Natural killer cell (primary cell): Measurements from ENCODE around the gene CD300H. TPM values are rescaled to one million over a fixed set of nuclear protein-coding genes. Genes with fewer than 3 reads are reported as not detected.

ENCODE experiments used
- ATAC-seq, 3 donors: fragments of 150-1000 bp in 2 of 3; fragments of 200-7000 bp in 1 of 3; cut with Tn5 transposase; 1 replicate in 1 of 3; 2 replicates in 2 of 3; pipeline ENCODE4 v1.10.0; 2021; ENCODE audit warnings: mild to moderate bottlenecking in 2 of 3, moderate library complexity in 2 of 3
- DNase-seq, 2 donors: peaks; one replicate each; pipeline versions ENCODE4 v3.0.0 to v3.0.0-alpha.2; 2013 to 2021; ENCODE audit warnings: mixed read lengths in 1 of 2
- H3K27ac ChIP-seq: one replicate; pipeline ENCODE4 v1.5.1; 2013; ENCODE audit warnings: mild to moderate bottlenecking, low read length
- H3K27me3 ChIP-seq: one replicate; pipeline ENCODE4 v1.6.1; 2013; ENCODE audit warnings: low read length; ENCODE audit not compliant: control insufficient read depth, insufficient read depth
- H3K36me3 ChIP-seq: one replicate; pipeline ENCODE4 v1.6.1; 2013; ENCODE audit warnings: low read length; ENCODE audit not compliant: control insufficient read depth, insufficient read depth
- H3K4me1 ChIP-seq: one replicate; pipeline ENCODE4 v1.6.1; 2013; ENCODE audit warnings: low read length; ENCODE audit not compliant: control insufficient read depth, insufficient read depth
- H3K4me3 ChIP-seq: one replicate; pipeline ENCODE4 v1.5.1; 2013; ENCODE audit warnings: low read length
- H3K9me3 ChIP-seq: one replicate; pipeline ENCODE4 v1.6.1; 2013; ENCODE audit warnings: low read length; ENCODE audit not compliant: control insufficient read depth, insufficient read depth
- H3K27ac Mint-ChIP-seq, 2 donors: one replicate each; pipeline ENCODE4 v1.8.0; 2022; ENCODE audit warnings: mild to moderate bottlenecking in 2 of 2, mixed read lengths in 2 of 2, moderate library complexity in 1 of 2
- H3K27me3 Mint-ChIP-seq, 2 donors: one replicate each; pipeline ENCODE4 v1.8.0; 2022; ENCODE audit warnings: low read depth in 2 of 2, mixed read lengths in 2 of 2
- H3K36me3 Mint-ChIP-seq: one replicate; pipeline ENCODE4 v1.8.0; 2022; ENCODE audit warnings: mixed read lengths
- H3K4me1 Mint-ChIP-seq, 2 donors: one replicate each; pipeline ENCODE4 v1.8.0; 2022; ENCODE audit warnings: mixed read lengths in 2 of 2
- H3K4me3 Mint-ChIP-seq: one replicate; pipeline ENCODE4 v1.8.0; 2022; ENCODE audit warnings: mild to moderate bottlenecking, moderate library complexity, mixed read lengths
- H3K9me3 Mint-ChIP-seq, 2 donors: one replicate each; pipeline ENCODE4 v1.8.0; 2022; ENCODE audit warnings: mixed read lengths in 2 of 2
- CTCF ChIP-seq: fragments of 200-600 bp; IDR thresholded peaks from one replicate; pipeline ENCODE4 v1.8.0; 2022; ENCODE audit warnings: antibody characterized with exemption
- WGBS: methylation state at CpG from one replicate; pipeline ENCODE4 v1.1.7; 2013; ENCODE audit warnings: missing lambda C conversion rate; ENCODE audit not compliant: insufficient coverage; 5-methylcytosine and 5-hydroxymethylcytosine counted together
- intact Hi-C: fragments of 100-400 bp; cut with micrococcal nuclease; formaldehyde crosslinking; loops from one replicate; pipeline ENCODE4 v1.14.2; 2022
- total RNA-seq, 4 donors: library from RNA; stranded (reverse); fragments of 120-200 nt in 1 of 4; gene quantifications; one replicate each; pipeline versions ENCODE4 v1.2.3 to v1.2.4, GENCODE V29; 2013 to 2022

Gene CD300H
- total RNA-seq, 3 donors from 2014 or later (not counting 1 experiment from before 2014, with no cell fraction given) = 0.90 to 9.3 TPM; not detected in 1

GRCh38 chr17:74528491-74529199, 38.7 kb downstream of the CD300H start:
- no peak overlapping the region for H3K4me3 ChIP-seq
- no peak overlapping the region for H3K4me3 Mint-ChIP-seq
- no peaks in the 10 kb centered on the region for H3K27me3 Mint-ChIP-seq
- H3K36me3 ChIP-seq = no peaks in the 10 kb centered on the region
- H3K9me3 Mint-ChIP-seq = no peaks in the 10 kb centered on the region
- H3K27ac ChIP-seq = no peak overlapping the region
- peaks cover 34 to 51% of the 10 kb centered on the region in 2 donors for H3K4me1 Mint-ChIP-seq
- no peaks in the 10 kb centered on the region for H3K9me3 ChIP-seq
- H3K27me3 ChIP-seq = no peaks in the 10 kb centered on the region
- no peak overlapping the region for H3K27ac Mint-ChIP-seq
- DNase-seq (peak in 1 of 2 donors; percentile 15), ATAC-seq (peak in 1 of 3 donors; percentile 36)
- H3K36me3 Mint-ChIP-seq = no peaks in the 10 kb centered on the region
- TF ChIP-seq CTCF = no peak
- WGBS = 76% methylated on average over 8 of the region's 8 CpGs
- peaks cover 27% of the 10 kb centered on the region for H3K4me1 ChIP-seq
- intact Hi-C loops = no loop called here

- Mint-ChIP-seq H3K9me3 (peaks cover 0 to 2% of the 10 kb centered on the region in 2 donors), H3K4me3 (no peak overlapping the region), H3K27me3 (no peaks in the 10 kb centered on the region), H3K36me3 (no peaks in the 10 kb centered on the region), H3K27ac (no peak overlapping the region), H3K4me1 (peaks cover 27 to 51% of the 10 kb centered on the region in 2 donors)
- no peak for TF ChIP-seq CTCF
- DNase-seq (no peak), ATAC-seq (no peak)
- peaks cover 3% of the 10 kb centered on the region for H3K36me3 ChIP-seq
- intact Hi-C loops = no loop called here
- H3K27me3 ChIP-seq = no peaks in the 10 kb centered on the region
- no peak overlapping the region for H3K27ac ChIP-seq
- peaks cover 7% of the 10 kb centered on the region for H3K9me3 ChIP-seq
- H3K4me1 ChIP-seq = peaks cover 32% of the 10 kb centered on the region
- H3K4me3 ChIP-seq = no peak overlapping the region
- 93% methylated on average over 8 of the region's 8 CpGs for WGBS
Measured at GRCh38 chr17:74527756-74528155, 39.6 kb downstream of the CD300H start.

- Histone ChIP-seq H3K4me1 (peaks cover 32% of the 10 kb centered on the region), H3K4me3 (no peak overlapping the region), H3K27ac (no peak overlapping the region), H3K9me3 (peaks cover 7% of the 10 kb centered on the region), H3K36me3 (peaks cover 3% of the 10 kb centered on the region), H3K27me3 (no peaks in the 10 kb centered on the region)
- H3K27me3 Mint-ChIP-seq = no peaks in the 10 kb centered on the region
- no peak for ATAC-seq
- no peak overlapping the region for H3K4me3 Mint-ChIP-seq
- whole genome bisulfite sequencing = 95% methylated on average over 5 of the region's 5 CpGs
- H3K9me3 Mint-ChIP-seq = peaks cover 0 to 2% of the 10 kb centered on the region in 2 donors
- H3K27ac Mint-ChIP-seq = no peak overlapping the region
- no peak for DNase-seq
- intact Hi-C loops = no loop called here
- H3K4me1 Mint-ChIP-seq = peaks cover 26 to 52% of the 10 kb centered on the region in 2 donors
- no peak for TF ChIP-seq CTCF
- H3K36me3 Mint-ChIP-seq = no peaks in the 10 kb centered on the region
Measured at GRCh38 chr17:74527081-74527480, 40.2 kb downstream of the CD300H start.

- H3K27ac ChIP-seq = no peak overlapping the region
- Mint-ChIP-seq H3K36me3 (no peaks in the 10 kb centered on the region), H3K27me3 (no peaks in the 10 kb centered on the region), H3K4me3 (no peak overlapping the region), H3K27ac (no peak overlapping the region), H3K9me3 (peaks cover 0 to 2% of the 10 kb centered on the region in 2 donors), H3K4me1 (peaks cover 26 to 52% of the 10 kb centered on the region in 2 donors)
- H3K4me1 ChIP-seq = peaks cover 32% of the 10 kb centered on the region
- H3K4me3 ChIP-seq = no peak overlapping the region
- WGBS = 90% methylated on average over 3 of the region's 3 CpGs
- no peak for DNase-seq
- H3K9me3 ChIP-seq = peaks cover 7% of the 10 kb centered on the region
- no peaks in the 10 kb centered on the region for H3K27me3 ChIP-seq
- intact Hi-C loops = no loop called here
- ATAC-seq = no peak
- peaks cover 3% of the 10 kb centered on the region for H3K36me3 ChIP-seq
- TF ChIP-seq CTCF = no peak
Measured at GRCh38 chr17:74526681-74527080, 40.6 kb downstream of the CD300H start.
